NCI-H146 (cell line): ENCODE measurements around the gene PCDHGC4.

ENCODE experiments used
- DNase-seq: peaks from one replicate; lab custom pipeline; 2025; lab: John Stamatoyannopoulos, UW

PCDHGC4 gene

DNA sequence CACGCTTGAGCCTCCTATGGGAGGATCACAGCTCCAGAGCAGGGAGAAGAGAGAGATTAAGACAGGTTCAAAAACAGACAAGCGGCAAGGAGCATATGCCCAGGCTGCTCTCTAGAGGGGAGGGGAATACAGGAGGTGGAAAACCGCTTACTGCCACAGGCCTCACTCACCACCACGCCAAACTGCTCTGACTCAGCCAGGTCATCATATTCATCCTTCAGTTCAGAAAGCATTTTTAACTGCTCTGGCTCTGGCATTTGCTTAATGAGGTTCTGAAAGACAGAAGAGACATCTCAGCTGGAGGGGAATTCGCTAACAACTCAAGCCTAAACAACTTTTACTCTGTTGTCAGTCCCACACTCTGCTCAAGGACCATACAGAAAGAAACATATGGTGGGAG is 44.2 kb downstream of the PCDHGC4 start:
- DNase-seq, result no peak

DNA sequence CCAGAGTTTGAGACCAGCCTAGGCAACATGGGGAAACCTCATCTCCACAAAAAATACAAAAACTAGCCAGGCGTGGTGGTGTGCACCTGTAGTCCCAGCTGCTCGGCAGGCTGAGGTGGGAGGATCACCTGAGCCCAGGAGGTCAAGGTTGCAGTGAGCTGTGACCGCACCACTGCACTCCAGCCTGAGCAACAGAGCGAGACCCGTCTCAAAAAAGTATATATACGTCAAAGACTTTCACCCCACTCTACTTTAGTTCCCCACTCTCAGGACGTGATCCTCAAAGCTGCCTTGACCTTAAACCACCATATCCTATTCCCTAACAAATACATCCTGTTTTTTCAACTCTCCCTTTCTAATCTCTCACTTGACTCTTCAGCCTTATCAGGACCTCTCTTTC is 45.0 kb downstream of the PCDHGC4 start:
- DNase-seq, result no peak

DNA sequence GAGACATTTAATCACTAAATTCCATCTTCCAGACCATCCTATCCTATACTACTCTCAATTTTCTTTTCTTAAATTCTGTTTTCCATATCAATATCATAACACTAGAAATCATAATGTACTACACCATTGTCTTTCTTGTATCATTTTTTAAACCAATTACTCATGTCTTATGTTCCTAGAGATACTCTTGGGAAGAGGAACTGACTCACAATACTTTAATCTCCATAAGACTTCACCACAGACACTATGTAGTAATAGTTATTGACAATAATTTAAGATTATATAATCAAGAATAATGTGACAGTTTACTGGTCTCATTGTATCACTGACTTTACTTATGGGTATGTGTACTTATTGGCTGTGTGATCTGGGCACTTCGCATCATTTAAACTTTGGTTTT is 47.9 kb downstream of the PCDHGC4 start:
- no peak for DNase-seq

DNA sequence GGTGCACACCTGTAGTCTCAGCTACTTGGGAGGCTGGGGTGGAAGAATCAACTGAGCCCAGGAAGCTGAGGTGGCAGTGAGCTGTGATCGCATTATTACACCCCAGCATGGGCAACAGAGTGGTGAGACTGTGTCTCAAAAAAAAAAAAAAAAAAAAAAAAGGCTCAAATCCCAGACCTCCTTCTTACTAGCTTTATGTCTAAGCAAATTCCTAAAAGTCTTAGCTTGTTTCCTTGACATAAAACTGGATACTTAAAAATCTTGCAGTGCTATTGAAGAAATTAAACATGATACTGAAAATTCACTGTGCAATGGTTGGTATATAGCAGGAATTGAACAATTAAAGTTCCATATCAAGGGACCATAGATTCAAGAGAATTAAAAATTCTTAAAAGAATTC is 49.1 kb downstream of the PCDHGC4 start:
- DNase-seq, result no peak

DNA sequence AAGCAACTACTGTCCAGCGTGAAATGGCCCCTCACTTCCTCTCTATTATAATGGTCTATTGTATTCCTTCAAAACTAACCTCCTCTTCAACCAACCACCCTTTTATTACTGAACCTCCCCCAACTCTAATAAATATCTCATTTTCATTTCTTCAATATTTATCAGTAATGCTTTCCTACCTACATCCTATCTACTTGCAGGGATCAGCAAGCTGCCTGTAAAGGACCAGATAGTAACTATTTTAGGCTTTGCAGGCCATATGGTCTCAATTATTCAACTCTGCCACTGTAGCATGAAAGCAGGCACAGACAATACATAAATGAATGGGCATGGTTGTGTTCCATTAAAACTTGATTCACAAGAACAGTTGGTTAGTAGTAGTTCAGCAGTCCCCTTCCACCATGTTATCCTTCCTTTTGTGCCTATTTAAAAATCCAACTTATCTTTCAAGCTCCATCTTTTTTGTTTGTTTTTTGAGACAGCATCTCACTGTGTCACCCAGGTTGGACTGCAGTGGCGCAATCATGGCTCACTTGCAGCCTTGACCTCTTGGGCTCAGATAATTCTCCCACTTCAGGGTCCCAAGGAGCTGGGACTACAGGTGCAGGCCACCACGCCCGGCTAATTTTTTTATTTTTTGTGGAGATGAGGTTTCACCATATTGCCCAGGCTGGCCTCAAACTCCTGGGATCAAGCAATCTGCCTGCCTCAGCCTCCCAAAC is 49.8 kb downstream of the PCDHGC4 start:
- DNase-seq, result no peak
